HG03280 (cell line): ENCODE results near the gene SLC13A5.
"Not testable (repeated sequence)": the region's sequence is repeated elsewhere in the genome, so short reads cannot be mapped to it uniquely, and the experiment has no call there.

Experiments
- ATAC-seq: cut with Tn5 transposase; IDR thresholded peaks from one replicate; pipeline ENCODE4 v1.9.1; 2021; ENCODE audit warnings: mild to moderate bottlenecking, moderate library complexity; ENCODE audit not compliant: unreplicated experiment

Gene SLC13A5

DNA sequence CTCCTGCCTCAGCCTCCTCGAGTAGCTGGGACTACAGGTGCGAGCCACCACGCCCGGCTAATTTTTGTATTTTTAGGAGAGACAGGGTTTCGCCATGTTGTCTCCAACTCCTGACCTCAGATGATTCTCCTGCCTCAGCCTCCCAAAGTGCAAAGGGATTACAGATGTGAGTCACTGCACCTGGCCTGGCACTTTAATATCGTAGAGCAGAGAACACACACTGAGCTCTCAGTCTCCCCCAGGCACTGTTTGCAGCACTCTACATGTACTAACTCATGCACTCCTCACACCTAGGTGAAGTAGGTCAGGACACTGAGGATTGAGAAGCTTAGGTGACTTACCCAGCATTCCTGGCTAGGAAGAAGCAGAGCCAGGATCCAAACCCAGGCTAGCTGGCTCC lies 46.6 kb downstream of the SLC13A5 start:
- no peak for ATAC-seq

DNA sequence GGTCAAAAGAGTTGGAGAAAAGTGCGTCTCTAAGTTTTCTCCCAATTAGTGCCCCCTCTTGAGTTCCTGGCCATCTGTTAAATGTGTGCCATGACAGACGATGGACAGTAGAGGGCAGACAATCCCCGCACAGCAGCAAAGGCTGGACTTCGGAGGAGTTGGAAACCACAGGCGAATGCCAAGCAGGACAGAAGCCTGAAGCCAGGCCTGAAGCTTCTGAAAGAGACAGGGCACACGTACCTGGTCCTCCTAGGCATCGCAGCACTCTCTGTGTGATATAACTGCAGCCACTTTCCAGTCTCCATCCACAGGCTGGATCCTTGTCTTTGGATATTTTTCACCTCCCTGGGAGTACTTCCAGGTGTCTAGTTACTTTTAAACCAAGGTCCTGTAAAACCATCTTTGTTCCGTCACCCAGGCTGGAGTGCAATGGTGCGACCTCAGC lies 47.1 kb downstream of the SLC13A5 start:
- ATAC-seq, result no peak

DNA sequence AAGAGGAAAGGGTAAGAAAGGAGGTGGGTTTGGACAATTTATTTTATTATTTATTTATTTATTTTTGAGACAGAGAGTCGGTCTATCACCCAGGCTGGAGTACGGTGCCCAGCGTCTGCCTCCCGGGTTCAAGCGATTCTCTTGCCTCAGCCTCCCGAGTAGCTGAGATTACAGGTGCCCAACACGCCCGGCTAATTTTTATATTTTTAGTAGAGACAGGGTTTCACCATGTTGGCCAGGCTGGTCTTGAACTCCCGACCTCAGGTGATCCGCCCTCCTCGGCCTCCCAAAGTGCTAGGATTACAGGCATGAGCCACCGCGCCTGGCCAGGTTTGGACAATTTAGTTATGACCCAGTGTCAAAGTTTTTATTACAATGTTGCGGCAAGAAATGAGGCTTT lies 50.0 kb downstream of the SLC13A5 start:
- ATAC-seq, result not testable (repeated sequence)

DNA sequence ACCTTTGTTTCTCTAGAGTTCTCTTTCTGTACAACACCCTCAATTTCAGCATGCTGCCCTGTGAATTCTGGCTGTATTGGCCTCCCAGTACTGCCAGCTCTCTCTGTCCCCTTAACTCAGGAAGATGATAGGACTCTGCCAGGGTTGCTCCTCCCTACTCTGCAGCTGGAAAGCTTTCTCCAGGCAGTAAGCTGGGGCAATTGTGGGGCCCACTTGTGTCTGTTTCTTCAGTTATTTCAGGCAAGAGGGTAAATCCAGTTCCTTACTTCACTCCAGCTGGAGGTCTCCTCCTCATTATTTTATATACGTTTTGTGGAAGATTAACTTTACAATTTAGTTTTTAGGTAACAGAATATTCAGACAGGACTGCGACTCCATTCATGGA lies 51.7 kb downstream of the SLC13A5 start:
- ATAC-seq, result no peak

DNA sequence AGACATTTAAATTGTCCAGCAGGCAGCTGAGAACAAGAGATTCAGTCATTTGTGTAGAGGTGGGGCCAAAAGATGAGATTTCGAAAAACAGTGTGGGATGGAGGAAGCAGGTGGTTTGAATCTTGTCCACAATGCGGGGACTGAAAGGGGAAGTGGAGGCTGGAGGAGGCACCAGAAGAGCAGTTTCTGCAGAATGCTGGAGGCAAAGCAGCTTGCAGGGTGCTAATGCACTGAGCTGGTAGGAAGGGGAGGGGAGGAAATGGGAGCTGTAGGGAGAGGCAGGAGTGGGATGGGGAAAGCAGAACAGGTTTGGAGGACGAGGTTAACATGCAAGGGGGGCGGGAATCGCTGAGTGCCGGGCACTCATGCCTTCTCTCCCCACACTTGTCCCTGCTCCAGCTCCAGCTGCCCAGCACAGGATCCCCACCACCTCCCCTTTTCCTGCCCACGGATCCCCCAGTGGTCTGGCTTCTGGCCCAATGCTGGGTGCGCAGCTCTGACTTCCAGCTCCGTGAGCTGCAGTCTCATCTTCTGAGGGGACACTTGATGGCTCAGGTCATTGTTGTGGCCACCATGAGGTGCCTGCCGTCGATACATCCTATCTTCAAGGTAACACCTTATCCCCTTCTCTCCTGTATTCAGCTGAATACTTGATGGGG lies 52.2 kb downstream of the SLC13A5 start:
- ATAC-seq, result no peak

DNA sequence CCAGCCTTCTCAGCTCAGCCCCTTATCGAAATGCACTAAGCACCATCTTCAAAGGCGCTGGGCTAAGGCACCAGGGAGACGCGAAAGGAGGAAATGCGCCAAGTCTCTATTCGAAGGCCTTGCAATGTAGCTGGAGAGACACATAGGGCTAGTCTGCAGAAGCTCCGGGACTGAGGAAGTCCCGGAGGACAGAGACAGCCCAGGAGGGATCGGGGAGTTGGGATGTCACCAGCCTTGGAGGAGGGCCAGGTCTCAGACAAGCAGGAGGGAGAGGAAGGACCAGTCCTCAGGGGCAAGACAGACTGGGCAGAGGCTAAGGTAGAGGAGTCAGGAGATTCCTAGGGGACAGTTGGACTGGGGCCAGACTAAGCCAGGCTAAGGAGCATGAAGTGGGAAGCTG lies 53.1 kb downstream of the SLC13A5 start:
- ATAC-seq, result no peak

DNA sequence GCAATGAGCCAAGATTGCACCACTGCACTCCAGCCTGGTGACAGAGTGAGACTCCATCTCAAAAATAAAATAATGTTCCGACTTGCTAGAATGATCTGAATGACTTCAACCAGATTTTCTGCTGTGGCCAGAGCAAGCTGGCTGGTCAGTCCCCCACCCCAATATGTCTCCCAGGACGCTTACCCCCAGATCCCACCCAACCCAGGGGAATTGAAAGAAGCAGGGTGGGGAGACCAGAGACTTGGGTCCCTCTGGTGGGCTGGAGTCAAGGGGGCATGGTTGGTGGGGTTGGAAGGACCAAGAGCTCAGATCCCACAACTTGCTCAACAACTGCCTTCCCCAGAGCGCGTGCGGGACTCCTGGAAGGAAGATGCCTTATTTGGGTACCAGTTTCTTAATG lies 54.8 kb downstream of the SLC13A5 start:
- ATAC-seq, result not testable (repeated sequence)

DNA sequence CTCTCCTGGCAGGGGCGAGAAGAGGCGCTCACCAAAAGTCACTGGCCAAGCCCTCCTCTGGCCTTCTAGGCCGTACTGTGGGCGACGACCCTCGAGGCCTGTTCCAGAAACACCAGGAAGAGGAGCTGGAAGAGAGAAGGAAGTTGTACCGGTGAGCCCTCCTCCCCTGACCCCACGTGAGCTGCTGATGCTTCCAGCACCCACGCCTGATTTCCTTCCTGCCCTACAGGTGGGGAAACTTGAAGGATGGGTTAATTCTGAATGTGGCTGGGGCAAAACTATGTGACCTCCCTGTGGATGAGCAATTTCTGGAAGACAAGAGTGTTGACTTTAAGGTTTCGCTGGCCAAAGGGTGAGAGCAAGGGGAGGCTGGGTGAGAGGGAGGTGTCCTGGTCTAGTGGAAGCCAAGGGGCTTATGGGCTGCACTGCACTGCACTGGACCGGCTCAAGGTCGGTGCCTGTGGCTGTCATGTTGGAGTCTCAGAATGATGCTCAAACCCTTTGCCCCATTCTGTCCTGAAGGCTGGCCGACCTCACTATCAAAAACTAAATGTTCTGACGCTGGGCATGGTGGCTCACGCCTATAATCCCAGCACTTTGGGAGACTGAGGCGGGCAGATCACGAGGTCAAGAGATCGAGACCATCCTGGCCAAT lies 55.4 kb downstream of the SLC13A5 start:
- no peak for ATAC-seq

DNA sequence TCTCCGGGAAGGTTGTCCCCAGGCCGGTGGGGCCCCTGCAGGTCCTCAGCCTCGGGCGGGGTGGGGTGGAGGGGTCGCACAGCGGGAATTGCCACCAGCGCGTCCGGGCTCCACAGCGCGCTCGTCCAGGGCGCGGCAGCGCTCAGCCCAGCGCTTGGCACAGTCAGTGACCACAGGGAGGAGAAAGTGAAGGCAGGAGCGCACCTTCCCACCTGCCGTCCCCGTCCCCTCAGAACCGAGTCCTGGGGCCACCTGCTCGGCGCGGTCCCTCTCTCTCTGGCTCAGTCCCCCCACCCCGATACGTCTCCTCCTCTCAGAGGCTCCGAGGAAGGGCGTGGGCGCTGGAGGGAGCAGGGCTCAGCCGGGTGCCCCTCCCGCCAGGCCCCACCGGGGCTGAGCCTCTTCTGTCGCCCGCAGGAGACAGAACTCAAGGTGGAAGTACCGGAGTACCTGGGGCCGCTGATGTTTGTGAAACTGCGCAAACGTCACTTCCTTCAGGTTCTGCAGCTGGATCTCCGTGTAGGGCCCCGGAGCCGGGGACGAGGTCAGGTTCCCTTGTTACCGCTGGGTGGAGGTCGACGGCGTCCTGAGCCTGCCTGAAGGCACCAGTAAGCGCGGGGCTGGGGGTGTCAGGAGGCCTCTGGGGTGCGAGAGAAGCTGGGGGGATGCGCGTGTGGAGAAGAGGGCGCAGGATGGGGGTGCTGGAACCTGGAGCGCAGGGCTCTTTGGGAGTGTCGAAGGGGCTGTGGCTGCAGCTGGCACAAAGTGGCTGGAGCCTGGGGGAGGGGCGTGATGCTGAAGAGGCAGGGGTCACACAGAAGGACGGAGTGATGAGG lies 56.2 kb downstream of the SLC13A5 start:
- ATAC-seq, result not testable (repeated sequence)

DNA sequence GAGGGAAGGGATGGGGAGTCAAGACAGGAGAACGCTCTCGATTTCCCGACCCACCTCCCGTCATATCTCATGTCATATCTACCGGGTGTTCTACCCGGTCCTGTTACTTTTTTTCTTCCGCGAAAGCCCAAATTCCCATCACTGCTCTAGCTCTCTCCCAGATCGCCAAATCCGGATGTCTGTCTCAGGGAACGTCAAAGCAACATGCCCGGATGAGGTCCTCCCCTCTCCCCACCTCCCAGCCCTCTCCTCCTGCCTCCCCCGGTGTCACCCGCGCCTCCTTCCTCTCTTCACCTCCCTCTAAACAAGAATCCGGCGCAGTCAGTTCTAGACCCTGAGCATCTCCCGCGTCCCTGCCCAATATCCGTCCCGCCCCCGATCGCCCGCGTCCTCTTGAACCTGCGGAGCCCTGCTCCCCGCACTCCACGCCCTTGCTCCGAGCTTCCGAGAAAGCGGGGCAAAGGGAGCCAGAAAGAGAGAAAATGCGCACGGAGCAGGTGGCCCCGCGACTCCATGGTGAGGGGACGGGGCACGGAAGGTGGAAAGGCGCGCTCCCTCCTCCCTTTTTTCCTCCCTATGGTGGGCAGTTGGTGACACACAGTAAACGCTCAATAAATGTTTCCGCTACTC lies 57.3 kb downstream of the SLC13A5 start:
- not testable (repeated sequence) for ATAC-seq

DNA sequence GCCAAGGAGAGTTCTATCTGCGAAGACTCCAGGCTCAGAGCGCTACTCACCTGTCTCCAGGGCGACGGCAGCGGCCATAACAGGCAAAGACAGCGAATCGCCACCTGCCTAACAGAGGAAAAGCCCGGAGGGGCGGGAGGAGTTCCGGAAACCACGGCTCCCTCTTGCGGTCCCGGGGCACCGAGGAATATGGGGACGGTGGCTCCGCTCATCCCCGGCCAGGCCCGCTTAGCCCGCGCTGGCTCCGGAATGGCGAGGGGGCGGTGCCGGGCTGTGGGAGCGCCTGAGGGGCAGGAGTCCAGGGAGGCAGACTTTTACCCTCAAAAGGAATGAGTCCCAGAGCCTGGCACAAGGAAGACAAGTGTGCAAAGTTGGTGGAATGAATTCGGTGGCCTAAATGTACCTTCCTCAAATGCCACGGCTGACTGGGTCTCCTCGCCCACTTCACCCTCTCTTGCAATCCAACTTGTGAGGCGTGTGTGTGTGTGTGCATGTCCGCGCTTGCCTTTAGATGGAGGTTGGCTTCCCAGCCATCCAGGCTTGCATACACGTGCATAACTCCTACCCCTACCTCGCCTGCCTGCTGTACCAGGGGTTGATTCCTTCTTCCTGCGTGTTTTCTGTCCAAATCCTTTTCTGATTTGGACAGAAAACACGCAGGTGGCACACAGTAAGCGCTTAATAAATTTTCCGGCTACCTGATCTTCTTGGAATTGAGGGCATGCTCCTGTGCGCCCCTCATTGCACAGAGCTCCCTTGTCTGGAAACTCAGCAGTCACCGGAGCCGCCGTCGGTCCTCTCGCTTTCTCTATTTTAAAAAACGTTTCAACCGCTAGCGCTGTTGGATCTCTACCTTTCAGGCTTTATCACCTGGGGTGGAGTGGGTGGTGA lies 58.1 kb downstream of the SLC13A5 start:
- ATAC-seq, result no peak

DNA sequence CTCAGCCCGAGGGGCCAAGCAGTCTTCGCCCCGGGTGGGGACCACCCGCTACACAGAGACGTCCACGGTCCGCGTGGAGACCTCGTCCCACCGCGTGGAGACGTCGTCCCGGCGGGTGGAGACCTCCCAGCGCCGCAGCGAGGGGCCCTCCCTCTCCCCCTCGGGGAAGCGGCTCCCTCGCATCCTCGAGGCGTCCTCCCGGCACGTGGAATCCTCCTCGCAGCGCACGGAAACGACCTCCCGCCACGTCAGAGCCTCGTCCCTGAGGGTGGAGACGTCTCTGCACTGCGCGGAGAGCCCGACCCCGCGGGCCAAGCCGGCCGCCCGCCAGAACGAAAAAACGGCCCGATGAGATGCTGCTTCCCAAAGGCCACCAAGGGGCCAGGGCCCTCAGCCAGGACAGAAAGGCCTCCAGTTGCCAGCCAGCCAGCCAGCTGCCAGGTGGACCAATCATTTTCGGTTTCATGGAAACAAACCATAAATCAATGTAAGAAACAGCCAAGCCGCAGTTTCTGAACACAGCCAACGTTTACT lies 61.2 kb downstream of the SLC13A5 start:
- ATAC-seq, result peak; percentile 6

DNA sequence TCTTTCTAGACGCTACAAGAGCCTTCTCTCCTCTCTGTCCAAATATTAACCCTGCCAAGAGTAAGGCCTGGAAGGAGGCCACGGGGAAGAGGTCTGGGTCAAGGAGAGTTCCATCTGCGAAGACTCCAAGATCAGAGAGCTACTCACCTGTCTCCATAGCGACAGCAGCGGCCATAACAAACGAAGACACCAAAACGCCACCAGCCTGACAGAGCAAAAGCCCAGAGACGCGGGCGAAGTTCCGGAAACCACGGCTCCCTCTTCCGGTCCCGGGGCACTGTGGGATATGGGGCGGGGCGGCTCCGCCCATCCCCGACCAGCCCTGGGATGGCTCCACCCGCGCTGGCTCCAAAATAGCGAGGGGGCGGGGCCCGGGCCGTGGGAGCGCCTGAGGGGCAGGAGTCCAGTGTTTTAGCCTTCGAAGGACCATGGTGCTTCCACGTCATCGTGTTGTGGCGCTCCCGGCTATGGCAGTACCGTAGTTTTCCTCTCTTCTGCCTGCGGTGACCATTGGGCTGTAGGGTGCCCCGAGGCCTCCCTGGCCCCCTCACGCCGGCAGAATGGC lies 61.7 kb downstream of the SLC13A5 start, which contains the start of the genes C17orf100 and MED31:
TSS of gene C17orf100 (plus strand) at position 409 of the 565 bp plus-strand sequence. CDS start at position 561, 152 bp downstream.
TSS of gene MED31 (minus strand) at position 252 of the 565 bp plus-strand sequence. CDS start at position 175, 77 bp downstream.
- ATAC-seq, result peak; percentile 89

DNA sequence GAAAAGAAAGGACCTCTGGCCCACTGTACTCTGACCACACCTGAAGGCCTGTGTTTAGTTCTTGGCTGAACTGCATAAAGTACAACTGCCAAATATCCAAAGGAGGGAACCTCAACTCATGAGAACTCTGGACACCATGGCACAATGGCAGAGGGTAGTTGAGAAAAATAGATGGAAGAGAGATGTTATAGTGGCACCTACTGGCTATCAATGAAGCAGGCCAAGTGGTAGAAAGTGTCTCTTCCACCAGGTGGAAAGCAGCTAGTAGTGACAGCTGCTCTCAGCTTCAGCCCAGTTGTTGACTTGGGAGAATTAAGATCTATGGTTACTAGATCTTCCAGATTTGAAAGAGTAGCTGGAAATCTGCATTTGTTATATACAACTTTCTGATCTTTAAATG lies 65.0 kb downstream of the SLC13A5 start:
- ATAC-seq, result no peak

DNA sequence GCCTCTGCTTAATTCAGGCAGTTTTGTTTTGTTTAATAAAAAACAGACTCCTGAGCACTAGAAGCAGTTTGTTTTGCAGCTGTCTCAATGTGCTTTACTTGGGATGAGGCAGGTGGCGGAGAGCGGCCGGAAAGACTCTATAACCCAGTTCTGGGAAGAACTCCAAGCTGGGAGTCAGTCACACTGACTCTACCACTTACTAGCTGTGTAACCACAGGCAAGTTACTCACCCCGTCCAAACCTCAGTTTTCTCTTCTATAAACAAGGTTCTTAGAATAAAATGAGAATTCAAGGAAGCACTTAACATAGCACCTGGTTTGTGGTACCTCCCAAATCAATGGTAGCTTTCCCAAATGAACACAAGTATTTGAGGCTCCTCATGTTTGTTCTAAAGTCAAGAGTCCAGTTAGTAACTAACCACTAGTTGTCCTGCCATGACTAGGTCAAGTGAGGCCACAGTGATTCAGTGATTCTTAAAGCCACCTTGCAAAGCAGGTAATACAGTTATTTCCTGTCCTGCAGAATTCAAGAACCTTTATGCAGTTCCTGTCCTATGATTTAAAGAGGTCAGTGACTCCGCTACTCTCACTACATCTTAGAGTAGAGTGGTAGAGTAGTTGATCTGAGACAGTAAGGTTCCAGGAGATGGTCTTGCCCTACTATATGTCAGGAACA lies 69.6 kb downstream of the SLC13A5 start:
- ATAC-seq, result no peak

DNA sequence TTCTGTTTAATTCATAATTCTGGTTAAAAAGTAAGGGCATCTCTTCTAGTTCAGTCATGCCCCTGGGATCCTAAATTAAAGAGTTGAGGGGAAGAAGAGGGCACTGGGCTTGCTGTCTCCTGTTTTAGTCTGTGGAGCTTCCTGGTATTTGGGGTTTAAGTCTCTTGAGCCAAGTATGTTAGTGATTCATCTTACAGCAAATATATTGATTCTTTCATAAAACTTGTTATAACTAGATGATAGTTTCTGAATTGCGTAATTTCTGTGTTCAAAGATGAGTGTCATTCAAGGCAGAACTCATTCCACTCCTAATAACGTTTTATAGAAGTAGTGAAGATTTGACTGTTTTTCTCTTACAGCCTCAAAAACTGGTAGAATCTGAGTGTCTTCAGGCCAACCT lies 70.6 kb downstream of the SLC13A5 start:
- no peak for ATAC-seq

DNA sequence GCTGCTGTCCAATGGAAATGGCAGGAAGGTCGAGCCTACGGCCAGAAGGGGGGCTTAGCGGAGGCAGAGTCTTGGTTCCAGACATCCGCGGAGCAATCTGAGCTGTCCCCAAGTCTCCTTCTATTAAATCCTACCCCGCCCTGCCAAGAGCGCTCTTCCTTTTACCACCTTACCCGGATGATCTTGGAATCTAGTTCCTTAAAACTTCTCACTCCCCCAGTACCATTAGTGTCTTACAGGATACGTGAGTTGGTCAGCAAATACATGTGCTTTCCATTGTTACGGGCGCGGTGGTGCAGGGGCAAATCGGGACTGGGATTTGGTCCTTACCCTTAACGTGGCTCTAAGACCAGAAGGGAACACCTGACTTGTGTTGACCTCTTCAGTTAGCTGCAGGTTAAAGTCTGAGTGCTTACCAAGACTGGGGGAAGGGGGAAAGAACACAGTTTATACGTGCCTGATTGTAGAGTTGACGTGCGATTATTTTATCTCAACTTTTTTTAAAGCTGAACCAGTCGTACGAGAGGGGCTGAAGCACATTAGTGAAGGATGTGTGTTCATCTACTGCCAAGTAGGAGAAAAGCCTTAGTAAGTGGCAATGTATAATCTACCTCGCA lies 71.8 kb downstream of the SLC13A5 start:
- no peak for ATAC-seq

DNA sequence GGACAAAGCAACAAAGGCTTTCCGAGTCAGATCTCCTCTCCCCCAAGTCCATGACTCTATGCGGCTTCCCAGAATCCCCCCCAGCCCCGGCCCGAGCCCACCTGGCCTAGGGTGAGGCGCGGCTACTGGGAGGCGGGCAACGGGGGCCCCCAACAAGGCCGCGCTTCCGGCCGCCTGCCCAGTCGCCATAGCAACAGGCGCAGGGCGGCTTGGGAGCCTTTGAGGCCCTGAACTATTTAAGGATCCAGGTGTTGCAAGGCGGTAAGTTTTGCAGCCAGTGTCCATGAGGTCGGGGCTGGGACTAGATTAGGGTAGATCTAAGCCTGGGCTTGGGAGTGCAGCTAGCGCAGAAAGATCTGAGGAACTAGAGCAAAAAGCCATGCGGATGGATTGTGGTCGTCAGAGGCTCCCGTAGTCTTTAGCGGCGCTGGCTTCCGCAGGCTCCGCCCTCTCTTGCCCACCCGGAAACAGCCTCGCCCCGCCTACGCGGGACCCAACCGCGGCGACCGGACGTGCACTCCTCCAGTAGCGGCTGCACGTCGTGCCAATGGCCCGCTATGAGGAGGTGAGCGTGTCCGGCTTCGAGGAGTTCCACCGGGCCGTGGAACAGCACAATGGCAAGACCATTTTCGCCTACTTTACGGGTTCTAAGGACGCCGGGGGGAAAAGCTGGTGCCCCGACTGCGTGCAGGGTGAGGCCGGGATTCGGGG lies 72.5 kb downstream of the SLC13A5 start, which contains the start of the genes KIAA0753 and TXNDC17:
TSS of gene KIAA0753 (minus strand) at position 176 of the 711 bp plus-strand sequence. CDS start 5,608 bp downstream, outside the sequence.
TSS of gene TXNDC17 (plus strand) at position 525 of the 711 bp plus-strand sequence. CDS start at position 548, 23 bp downstream.
- ATAC-seq, result peak; percentile 89
